ENCODE measurements around the gene HCAR3. TPM values are rescaled to one million over a fixed set of nuclear protein-coding genes. Genes with fewer than 3 reads are reported as not detected.

HCAR3 gene
- polyA plus RNA-seq, 1 donor = 0.82 TPM

DNA sequence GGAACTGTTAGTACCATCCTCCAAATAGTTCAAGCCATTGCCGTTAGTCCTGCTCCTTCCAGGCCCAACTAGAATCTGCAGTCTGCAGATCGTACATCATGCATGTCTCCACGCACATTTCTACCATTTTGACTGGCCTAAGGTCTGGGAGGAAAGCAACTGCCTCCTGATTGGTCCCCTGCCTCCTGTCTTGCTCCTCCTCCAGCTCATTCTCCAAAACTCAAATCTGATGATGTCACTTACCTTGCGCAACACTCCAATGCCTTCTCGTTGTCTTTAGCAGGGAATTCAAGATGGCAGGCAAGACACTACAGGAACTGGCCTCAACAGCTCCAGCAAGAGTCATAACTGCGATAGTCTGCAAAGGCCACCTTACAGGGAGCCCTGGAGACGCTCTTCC, 23.7 kb upstream of the HCAR3 start:
- Histone ChIP-seq H3K4me1 (ENCODE audit: control insufficient read depth, insufficient read depth, low read length) (no peaks in the 10 kb centered on the region), H3K9me3 (ENCODE audit: control insufficient read depth, low read depth, low read length) (no peaks in the 10 kb centered on the region), H3K27ac (ENCODE audit: low read length) (no peak overlapping the region), H3K4me3 (ENCODE audit: low read length) (no peak overlapping the region), H3K27me3 (ENCODE audit: control insufficient read depth, insufficient read depth, low read length) (no peaks in the 10 kb centered on the region), H3K36me3 (ENCODE audit: control insufficient read depth, insufficient read depth, low read length) (no peaks in the 10 kb centered on the region)
- DNase-seq = no peak
- WGBS (ENCODE audit: insufficient coverage, low lambda C conversion rate) = no CpG with 5 or more reads among the region's 7 CpGs

DNA sequence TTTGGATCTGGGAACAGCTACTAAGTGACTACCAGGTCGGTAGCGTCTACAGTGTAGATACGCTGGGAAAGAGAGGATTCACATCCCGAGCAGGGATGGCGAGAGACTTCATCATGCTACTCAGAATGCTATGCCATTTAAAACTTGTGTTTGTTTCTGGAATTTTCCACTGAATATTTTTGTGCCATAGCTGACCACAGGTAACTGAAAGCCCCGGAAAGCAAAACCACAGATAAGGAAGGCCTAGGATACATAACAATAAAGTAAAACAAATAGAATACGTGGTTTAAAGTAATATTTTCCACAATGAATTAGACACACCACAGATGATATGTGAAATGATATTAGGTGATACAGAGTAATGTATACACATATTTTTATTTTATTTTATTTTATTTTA, 22.0 kb upstream of the HCAR3 start:
- H3K4me3 ChIP-seq (ENCODE audit: low read length) = no peak overlapping the region
- H3K4me1 ChIP-seq (ENCODE audit: control insufficient read depth, insufficient read depth, low read length) = no peaks in the 10 kb centered on the region
- no CpG with 5 or more reads among the region's 7 CpGs for WGBS (ENCODE audit: insufficient coverage, low lambda C conversion rate)
- H3K9me3 ChIP-seq (ENCODE audit: control insufficient read depth, low read depth, low read length) = no peaks in the 10 kb centered on the region
- DNase-seq = no peak
- H3K36me3 ChIP-seq (ENCODE audit: control insufficient read depth, insufficient read depth, low read length) = no peaks in the 10 kb centered on the region
- H3K27me3 ChIP-seq (ENCODE audit: control insufficient read depth, insufficient read depth, low read length) = no peaks in the 10 kb centered on the region
- no peak overlapping the region for H3K27ac ChIP-seq (ENCODE audit: low read length)

DNA sequence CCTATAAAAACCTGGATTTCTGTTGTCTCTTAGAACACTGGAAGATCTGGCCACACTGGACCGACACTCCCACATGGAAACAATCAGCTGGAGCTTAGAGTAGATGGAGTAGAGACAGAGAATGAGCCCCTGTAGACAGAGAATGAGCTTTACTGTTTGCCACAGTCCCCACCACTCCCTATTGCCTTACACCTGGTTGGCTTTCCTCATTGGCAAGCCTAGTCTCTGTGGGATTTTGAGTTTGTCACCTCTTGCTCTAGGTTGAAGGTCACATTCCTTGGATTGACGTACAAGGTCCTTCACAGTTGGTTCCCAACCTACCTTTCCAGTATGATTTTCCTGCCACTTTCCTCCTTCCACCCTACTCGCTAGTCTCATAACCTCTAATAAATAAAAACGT, 16.0 kb upstream of the HCAR3 start:
- no peaks in the 10 kb centered on the region for H3K36me3 ChIP-seq (ENCODE audit: control insufficient read depth, insufficient read depth, low read length)
- no peaks in the 10 kb centered on the region for H3K9me3 ChIP-seq (ENCODE audit: control insufficient read depth, low read depth, low read length)
- H3K4me1 ChIP-seq (ENCODE audit: control insufficient read depth, insufficient read depth, low read length) = no peaks in the 10 kb centered on the region
- H3K4me3 ChIP-seq (ENCODE audit: low read length) = no peak overlapping the region
- no peak overlapping the region for H3K27ac ChIP-seq (ENCODE audit: low read length)
- no peaks in the 10 kb centered on the region for H3K27me3 ChIP-seq (ENCODE audit: control insufficient read depth, insufficient read depth, low read length)
- no peak for DNase-seq
- WGBS (ENCODE audit: insufficient coverage, low lambda C conversion rate) = 100% methylated on average over 2 of the region's 4 CpGs

DNA sequence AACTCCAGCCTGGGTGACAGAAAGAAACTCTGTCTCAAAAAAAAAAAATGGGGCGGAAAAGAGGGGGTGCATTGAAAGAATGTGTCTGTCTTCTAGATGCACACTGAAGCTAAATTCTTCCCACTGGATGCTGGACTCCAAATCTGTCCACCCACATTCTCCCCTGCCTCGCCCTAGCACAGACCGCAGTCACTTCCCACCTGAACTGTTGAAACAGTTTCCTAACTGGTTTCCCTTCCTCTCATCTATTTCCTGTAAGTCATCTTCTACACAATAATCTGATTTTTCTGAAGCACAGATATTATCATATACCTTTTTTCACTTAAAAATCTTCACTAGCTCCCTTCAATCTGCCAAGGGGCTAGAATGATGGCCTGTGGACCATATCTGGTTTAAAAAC, 15.6 kb upstream of the HCAR3 start:
- Histone ChIP-seq H3K27ac (ENCODE audit: low read length) (no peak overlapping the region), H3K27me3 (ENCODE audit: control insufficient read depth, insufficient read depth, low read length) (no peaks in the 10 kb centered on the region), H3K36me3 (ENCODE audit: control insufficient read depth, insufficient read depth, low read length) (no peaks in the 10 kb centered on the region), H3K9me3 (ENCODE audit: control insufficient read depth, low read depth, low read length) (no peaks in the 10 kb centered on the region), H3K4me3 (ENCODE audit: low read length) (no peak overlapping the region), H3K4me1 (ENCODE audit: control insufficient read depth, insufficient read depth, low read length) (no peaks in the 10 kb centered on the region)
- no CpG with 5 or more reads among the region's 3 CpGs for WGBS (ENCODE audit: insufficient coverage, low lambda C conversion rate)
- DNase-seq = no peak

DNA sequence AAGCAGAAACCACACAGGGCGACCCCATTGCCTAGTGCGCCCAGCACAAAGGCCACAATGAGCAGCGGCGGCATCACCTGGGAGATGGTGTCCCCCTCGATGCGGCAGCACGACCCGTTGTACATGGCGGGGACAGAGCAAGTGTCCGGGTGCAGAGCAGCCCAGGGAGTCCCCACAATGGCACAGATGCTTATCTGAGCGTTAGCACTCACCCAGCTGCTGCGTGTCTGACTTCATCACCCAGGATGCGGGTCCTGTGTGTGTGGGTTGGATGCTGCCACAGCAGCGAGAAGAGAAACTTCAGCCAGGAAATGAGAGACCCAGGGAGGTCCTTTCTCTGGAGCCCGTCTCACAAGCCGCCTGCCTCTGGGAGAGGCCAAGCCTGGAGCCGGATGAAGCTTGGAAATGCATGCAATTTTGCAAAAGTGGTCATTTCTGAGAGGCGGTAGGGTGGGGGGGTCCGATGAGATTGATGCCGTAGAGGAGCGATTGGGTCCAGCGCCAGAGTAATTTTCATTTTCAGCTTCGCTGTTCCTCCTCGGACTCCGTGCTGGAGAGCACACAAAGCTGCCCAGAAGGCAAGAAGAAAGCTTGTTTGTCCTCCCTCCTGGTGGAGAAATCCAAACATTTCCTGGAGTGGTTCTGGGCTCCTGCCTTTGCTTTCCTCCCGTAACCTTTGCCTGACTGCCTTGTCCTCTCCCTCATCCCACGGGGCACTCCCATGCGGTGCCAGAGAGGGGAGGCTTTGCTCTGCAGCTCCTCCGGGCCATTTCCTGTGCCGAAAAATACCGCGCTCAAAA, 13.8 kb upstream of the HCAR3 start, which contains the start of gene HCAR1:
Gene HCAR1, minus strand, starts transcription at position 630 of the 800 bp plus-strand sequence. Its CDS starts 505 bp downstream, at position 125.
- Histone ChIP-seq H3K4me1 (ENCODE audit: control insufficient read depth, insufficient read depth, low read length) (peaks cover 9% of the 10 kb centered on the region), H3K27me3 (ENCODE audit: control insufficient read depth, insufficient read depth, low read length) (no peaks in the 10 kb centered on the region), H3K9me3 (ENCODE audit: control insufficient read depth, low read depth, low read length) (no peaks in the 10 kb centered on the region), H3K27ac (ENCODE audit: low read length) (no peak within 1 kb of the TSS), H3K36me3 (ENCODE audit: control insufficient read depth, insufficient read depth, low read length) (no peaks in the 10 kb centered on the region), H3K4me3 (ENCODE audit: low read length) (no peak within 1 kb of the TSS)
- no peak for DNase-seq
- WGBS (ENCODE audit: insufficient coverage, low lambda C conversion rate) = no CpG with 5 or more reads among the region's 32 CpGs

DNA sequence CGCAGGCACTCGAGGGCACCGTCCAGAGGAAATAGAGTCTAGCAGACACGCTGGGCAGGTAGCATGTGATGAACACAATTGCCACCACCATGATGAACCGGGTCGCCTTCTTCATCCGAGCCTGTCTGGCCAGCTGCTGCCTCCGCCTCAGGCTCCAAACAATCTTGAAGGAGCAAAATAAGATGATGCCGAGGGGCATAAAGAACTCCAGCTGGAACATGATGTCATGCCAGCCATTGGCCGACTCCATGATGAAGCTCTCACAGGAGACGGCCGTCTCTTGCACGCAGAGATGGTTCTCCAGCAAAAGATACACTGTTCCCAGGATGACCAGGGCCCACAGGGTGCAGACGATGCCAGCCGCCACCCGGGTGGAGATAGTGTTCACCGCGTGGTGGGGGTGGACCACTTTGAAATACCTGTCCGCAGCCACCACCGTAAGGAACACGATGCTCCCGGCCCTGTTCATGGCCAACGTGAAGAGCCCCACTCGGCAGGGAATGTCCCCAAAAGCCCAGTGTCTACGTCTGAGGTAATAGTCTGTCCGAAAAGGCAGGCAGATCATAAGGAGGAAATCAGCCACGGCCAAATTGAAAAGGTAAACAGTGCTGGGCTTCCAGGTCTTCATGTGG, 13.1 kb upstream of the HCAR3 start:
- Histone ChIP-seq H3K36me3 (ENCODE audit: control insufficient read depth, insufficient read depth, low read length) (no peaks in the 10 kb centered on the region), H3K27me3 (ENCODE audit: control insufficient read depth, insufficient read depth, low read length) (no peaks in the 10 kb centered on the region), H3K27ac (ENCODE audit: low read length) (no peak overlapping the region), H3K9me3 (ENCODE audit: control insufficient read depth, low read depth, low read length) (no peaks in the 10 kb centered on the region), H3K4me1 (ENCODE audit: control insufficient read depth, insufficient read depth, low read length) (peaks cover 10% of the 10 kb centered on the region), H3K4me3 (ENCODE audit: low read length) (no peak overlapping the region)
- no peak for DNase-seq
- whole genome bisulfite sequencing (ENCODE audit: insufficient coverage, low lambda C conversion rate) = no CpG with 5 or more reads among the region's 27 CpGs

DNA sequence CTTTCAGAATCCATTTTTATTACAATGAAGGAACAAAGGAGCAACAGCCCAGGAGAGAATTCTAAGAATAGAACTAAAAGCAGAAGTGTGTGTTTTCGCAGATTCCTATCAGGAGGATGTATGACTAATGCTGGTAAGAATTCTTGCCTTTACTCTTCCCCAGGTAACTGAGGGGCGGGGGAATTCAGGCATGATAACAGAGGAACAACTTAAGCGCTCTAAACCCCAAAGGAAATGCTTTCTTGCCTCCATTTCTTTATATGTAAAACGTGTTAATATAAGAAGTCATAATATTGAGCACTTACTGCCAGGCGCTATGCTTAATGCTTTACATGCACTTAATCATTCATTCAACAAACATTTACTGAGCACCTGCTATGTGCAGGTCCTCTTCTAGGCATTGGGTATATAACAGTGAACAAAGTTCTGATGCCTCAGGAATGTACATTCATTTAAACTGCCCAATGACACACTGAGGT, 9.5 kb upstream of the HCAR3 start:
- Histone ChIP-seq H3K9me3 (ENCODE audit: control insufficient read depth, low read depth, low read length) (no peaks in the 10 kb centered on the region), H3K27ac (ENCODE audit: low read length) (peak overlapping the region; percentile 80), H3K36me3 (ENCODE audit: control insufficient read depth, insufficient read depth, low read length) (no peaks in the 10 kb centered on the region), H3K4me1 (ENCODE audit: control insufficient read depth, insufficient read depth, low read length) (peaks cover 21% of the 10 kb centered on the region), H3K27me3 (ENCODE audit: control insufficient read depth, insufficient read depth, low read length) (no peaks in the 10 kb centered on the region), H3K4me3 (ENCODE audit: low read length) (no peak overlapping the region)
- peak; percentile 38 to 74 for DNase-seq
- no CpG with 5 or more reads among the region's 5 CpGs for WGBS (ENCODE audit: insufficient coverage, low lambda C conversion rate)

DNA sequence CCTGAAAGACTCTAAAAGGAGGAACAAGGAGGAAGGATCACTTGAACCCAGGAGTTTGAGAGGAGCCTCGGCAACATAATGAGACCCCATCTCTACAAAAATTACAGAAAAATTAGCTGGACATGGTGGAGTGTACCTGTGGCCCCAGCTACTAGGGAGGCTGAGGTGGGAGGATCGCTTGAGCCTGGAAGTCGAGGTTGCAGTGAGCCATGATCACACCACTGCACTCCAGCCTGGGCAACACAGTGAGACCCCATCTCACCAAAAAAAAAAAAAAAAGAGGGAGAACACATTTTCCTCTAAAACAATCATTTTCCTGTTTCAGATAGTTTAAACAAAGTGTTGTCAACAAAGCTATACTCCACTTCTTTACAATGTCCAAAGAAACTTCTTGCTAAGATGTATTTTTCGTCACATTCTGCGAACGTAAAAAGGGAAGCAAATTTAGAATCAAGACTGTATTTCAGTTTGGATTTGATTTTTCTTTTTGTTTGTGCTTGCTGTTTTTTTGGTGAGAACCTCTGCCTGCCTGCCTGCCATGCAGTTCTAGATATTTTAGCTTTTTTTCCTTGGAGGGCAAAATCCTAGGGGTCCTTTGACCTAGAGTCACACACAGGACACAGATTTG, 9.0 kb upstream of the HCAR3 start:
- DNase-seq = no peak
- Histone ChIP-seq H3K9me3 (ENCODE audit: control insufficient read depth, low read depth, low read length) (no peaks in the 10 kb centered on the region), H3K27me3 (ENCODE audit: control insufficient read depth, insufficient read depth, low read length) (no peaks in the 10 kb centered on the region), H3K27ac (ENCODE audit: low read length) (peak overlapping the region; percentile 80), H3K4me3 (ENCODE audit: low read length) (no peak overlapping the region), H3K4me1 (ENCODE audit: control insufficient read depth, insufficient read depth, low read length) (peaks cover 22% of the 10 kb centered on the region), H3K36me3 (ENCODE audit: control insufficient read depth, insufficient read depth, low read length) (no peaks in the 10 kb centered on the region)
- WGBS (ENCODE audit: insufficient coverage, low lambda C conversion rate) = 86% methylated on average over 3 of the region's 6 CpGs

DNA sequence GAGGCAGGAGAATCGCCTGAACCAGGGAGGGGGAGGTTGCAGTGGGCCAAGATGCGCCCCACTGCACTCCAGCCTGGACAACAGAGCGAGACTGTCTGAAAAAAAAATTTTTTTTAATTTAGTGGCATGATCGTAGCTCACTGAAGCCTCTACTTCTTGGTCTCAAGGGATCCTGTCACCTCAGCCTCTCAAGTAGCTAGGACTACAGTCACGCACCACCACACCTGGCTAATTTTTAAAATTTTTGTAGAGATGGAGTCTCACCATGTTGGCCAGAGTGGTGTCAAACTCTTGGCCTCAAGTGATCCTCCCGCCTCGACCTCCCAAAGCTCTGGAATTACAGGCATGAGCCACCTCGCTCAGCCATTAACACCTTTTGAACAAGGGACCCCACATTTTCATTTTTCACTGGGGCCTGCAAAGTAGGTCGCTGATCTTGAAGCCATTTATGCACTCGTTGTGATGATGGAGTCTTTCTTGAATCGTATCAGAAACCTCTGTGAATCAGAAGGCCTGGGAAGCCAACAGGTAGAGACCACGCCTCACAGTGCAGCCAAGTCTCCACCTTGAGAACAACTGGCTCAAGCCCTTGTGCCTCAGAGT, 8.1 kb upstream of the HCAR3 start:
- no peak for DNase-seq
- H3K27me3 ChIP-seq (ENCODE audit: control insufficient read depth, insufficient read depth, low read length) = no peaks in the 10 kb centered on the region
- H3K36me3 ChIP-seq (ENCODE audit: control insufficient read depth, insufficient read depth, low read length) = no peaks in the 10 kb centered on the region

DNA sequence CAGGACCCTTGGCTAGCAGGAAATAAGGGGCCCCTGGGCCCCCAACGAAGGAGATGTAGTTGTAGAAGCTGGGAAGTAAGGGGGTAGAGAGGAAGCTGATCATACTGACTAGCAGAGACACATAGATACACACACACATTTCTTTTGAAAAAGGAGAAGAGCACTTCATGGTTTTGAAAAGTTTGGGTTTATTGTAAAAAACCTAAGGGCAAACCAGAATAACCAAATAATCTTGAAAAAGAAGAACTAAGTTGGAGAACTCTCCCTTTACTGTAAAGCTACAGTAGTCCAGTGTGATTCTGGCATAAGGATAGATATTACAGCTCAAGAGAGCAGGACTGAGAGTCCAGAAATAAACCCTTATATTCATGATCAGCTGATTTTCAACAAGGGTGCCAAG, 5.8 kb upstream of the HCAR3 start:
- Histone ChIP-seq H3K4me3 (ENCODE audit: low read length) (no peak overlapping the region), H3K36me3 (ENCODE audit: control insufficient read depth, insufficient read depth, low read length) (no peaks in the 10 kb centered on the region), H3K9me3 (ENCODE audit: control insufficient read depth, low read depth, low read length) (no peaks in the 10 kb centered on the region), H3K27me3 (ENCODE audit: control insufficient read depth, insufficient read depth, low read length) (no peaks in the 10 kb centered on the region), H3K27ac (ENCODE audit: low read length) (no peak overlapping the region), H3K4me1 (ENCODE audit: control insufficient read depth, insufficient read depth, low read length) (peaks cover 27% of the 10 kb centered on the region)
- 60% methylated on average over 1 of the region's 1 CpG for WGBS (ENCODE audit: insufficient coverage, low lambda C conversion rate)
- no peak for DNase-seq

More for the DNA sequence above, 8.1 kb upstream of the HCAR3 start:
- no peak overlapping the region for H3K4me3 ChIP-seq (ENCODE audit: low read length)
- no peaks in the 10 kb centered on the region for H3K9me3 ChIP-seq (ENCODE audit: control insufficient read depth, low read depth, low read length)
- H3K4me1 ChIP-seq (ENCODE audit: control insufficient read depth, insufficient read depth, low read length) = peaks cover 27% of the 10 kb centered on the region
- H3K27ac ChIP-seq (ENCODE audit: low read length) = no peak overlapping the region
- 100% methylated on average over 1 of the region's 12 CpGs for WGBS (ENCODE audit: insufficient coverage, low lambda C conversion rate)
